HG03442 (cell line): ENCODE results near the gene WNT11.

Experiments used
- ATAC-seq: cut with Tn5 transposase; IDR thresholded peaks from one replicate; pipeline ENCODE4 v1.9.1; 2021; ENCODE audit warnings: mild to moderate bottlenecking, moderate library complexity; ENCODE audit not compliant: unreplicated experiment

The WNT11 gene

DNA sequence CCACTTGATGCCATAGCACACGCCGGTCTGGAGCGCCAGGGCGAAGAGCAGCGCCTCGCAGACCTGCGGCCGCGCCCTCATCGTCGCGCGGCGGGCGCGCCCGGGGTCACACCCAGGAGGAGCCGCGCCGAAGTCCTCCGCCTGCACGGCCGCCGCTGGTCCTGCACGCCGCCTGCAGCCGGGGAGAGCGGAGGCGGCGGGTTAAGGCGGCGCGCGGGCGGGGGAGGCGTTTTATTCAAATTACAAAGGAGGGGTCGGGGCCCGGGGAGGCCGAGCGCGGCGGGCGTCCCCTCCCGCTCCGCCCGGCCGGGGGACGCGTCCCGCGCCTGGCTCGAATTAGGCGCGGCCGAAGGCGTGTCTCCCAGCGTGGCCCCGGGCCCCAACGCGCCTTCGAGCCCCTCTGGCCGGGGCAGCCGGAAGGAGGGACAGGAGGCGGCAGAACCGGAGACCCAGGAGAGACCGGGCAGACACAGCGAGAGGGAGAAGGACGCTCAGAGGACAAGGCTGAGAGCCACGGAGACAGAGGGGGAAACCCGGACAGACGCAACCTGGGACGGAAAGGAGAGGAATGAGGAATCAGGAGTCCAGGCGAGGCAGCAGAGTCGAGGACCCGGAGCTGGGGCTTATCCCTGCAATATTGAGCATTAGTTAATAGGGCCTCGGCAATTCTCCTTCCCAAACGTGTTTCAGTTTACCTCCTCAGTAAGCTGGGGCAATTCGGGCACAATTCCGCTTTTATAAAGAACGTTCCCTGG is at the start of gene WNT11:
WNT11 (minus strand) TSS at position 176 of the 755 bp plus-strand sequence; CDS start at position 81, 95 bp downstream.
- ATAC-seq: no peak

DNA sequence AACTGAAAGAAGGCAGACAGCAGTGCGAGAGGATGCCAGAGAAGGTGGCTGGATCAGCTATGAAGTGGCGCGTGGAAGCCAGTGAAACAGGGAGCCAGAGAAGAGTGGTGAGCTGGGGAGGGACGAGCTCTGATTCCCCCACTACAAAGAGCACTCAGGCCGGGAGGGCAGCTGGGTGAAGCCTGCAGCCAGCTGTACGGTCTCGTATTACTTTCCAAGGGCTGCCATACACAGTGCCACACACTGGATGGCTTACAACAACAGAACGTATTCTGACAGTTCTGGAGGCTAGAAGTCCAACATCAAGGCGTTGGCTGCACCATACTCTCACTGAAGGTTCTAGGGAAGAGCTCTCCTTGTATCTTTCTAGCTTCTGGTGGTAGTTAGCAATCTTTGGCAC is 47.1 kb upstream of the WNT11 start:
- no peak for ATAC-seq

DNA sequence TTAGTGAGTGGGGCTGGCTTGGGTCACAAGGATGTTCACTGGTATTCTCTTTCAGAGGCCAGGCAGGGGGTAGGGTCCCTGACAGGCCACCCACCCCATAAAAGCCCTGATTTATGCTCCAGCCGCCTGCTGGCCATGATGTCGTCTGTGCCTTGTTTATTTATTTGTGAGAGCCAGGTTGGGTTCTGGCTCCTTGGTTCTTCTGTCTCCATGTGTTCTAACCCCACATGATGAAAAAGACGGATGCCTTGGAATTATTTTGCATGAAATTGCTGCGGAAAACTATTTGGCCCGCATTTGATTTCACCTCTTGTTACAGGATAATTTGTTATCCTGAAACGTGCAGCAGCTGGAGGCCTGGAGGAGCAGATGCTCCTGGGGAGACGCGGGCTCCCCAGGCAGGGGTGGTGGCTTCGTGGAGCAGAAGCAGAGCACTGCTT is 46.3 kb upstream of the WNT11 start:
- no peak for ATAC-seq

DNA sequence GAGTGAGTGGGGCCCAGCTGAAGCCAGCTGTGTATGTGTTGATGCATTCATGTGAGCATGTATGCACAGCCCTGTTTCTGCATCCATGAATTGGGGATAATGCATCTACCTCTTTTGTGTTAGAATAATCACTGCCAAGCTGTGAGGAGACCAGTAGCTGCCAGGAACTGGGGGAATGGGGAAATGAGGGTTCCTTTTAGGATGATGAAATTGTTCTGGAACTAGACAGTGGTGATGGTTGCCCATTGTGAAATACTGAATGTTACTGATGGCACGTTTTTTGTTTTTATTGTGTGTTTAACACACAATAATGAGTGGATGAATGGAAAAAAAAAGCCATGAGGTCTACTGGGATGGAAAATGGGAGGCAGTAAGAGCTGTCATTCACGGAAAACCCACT is 45.3 kb upstream of the WNT11 start:
- ATAC-seq: no peak

DNA sequence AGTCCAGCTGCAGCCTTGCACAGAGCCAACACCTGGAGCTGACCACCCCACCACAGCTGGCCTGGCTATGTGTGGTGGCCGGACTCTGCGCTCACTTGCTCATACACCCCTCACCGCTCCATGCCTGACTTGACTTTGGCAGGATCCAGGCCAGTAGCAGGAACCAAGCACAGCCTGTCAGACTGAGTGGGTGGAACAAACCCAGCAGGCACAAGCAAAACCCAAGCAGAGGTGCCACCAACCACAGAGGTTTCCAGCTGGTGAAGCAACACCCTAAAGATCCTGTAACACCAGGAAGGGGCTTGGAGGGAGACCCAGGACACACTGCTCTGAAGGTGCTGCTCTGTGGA is 44.9 kb upstream of the WNT11 start:
- no peak for ATAC-seq

DNA sequence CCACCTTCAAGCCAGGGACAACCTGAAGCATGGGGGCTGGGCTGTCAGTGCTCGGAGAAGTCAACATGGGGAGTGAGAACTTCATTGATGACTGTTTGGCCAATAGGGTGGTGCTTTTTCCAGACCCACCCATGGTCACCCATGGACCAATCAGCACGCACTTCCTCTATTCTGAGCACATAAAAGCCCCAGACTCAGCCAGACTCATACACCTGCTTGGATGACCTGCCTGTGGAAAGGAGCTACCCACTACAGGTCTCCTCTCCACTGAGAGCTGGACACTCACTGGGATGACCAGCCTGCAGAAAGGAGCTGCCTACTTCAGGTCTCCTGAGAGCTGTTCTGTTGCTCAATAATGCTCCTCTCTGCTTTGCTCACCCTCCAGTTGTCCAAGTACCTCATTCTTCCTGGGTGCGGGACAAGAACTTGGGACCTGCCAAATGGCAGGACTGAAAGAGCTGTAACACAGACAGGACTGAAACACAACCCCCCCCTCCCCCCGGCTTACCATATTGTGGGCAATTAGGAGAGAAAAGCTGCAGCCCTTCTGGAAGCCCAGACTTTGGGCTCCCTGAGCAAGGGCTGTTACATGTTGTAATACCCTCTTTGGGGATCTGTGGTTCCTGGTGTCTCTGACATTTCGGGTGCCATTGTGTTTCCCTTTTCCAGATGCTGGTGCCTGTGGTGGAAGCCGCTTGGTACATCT is 44.4 kb upstream of the WNT11 start:
- no peak for ATAC-seq

DNA sequence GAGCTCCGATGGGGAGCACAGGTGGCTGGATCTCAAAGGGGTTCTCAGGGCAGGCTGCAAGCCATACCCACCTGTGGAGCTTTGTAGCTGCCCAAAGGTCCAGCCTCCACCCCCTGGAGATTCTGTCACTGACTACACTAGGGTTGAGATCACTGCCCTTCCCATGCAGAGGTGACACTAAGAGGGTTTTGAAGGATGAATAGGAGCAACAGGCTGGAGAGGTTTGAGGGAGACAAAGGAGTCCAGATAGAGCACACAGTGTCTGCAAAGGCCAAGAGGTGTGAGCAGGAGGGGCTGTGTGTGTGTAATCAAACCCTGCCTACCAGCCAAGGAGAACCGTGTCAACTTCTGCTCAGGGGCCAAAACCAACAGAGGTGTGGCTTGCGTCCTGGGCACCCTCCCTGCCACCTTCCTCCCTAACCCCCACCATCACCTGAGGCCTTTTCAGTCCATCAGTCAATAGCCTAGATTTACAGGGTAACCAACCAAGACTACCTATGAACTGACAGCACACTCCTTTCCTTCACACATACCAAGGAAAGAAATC is 43.0 kb upstream of the WNT11 start:
- no peak for ATAC-seq

DNA sequence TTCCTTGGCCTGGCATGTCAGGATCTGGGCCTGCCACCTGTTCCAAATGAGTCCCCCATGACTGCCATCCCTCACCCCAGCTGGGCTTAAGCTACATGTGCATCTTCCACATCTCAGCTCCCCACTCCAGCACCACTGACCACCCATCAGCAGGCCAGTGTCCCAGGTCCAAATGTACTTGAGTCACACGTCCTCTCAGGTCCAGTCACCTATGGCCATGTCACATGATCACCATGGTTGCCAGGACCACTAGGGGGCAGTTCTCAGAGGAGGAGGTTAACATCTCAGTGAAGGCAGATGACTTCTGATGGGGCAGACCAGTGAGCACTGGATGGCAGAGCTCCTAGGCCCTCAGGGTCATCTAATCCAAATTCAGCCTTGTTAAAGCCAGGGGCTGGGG is 41.9 kb upstream of the WNT11 start:
- no peak for ATAC-seq

DNA sequence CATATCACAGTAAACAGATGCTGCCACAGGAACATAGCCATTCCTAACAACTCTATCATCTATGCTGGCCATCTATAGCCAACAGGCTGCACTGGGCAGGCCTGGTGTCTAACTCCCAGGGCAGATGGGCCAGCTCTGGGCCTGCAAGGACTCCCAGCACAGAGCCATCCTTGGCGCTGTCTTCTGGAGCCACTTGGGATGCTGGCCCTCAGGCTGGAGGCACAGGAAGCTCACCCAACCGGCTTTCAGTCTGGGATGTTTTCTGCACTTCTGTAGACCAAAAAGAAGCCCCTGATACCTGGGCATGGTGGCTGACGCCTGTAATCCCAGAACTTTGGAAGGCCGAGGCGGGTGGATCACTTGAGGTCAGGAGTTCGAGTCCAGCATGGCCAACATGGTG is 40.8 kb upstream of the WNT11 start:
- ATAC-seq: no peak

DNA sequence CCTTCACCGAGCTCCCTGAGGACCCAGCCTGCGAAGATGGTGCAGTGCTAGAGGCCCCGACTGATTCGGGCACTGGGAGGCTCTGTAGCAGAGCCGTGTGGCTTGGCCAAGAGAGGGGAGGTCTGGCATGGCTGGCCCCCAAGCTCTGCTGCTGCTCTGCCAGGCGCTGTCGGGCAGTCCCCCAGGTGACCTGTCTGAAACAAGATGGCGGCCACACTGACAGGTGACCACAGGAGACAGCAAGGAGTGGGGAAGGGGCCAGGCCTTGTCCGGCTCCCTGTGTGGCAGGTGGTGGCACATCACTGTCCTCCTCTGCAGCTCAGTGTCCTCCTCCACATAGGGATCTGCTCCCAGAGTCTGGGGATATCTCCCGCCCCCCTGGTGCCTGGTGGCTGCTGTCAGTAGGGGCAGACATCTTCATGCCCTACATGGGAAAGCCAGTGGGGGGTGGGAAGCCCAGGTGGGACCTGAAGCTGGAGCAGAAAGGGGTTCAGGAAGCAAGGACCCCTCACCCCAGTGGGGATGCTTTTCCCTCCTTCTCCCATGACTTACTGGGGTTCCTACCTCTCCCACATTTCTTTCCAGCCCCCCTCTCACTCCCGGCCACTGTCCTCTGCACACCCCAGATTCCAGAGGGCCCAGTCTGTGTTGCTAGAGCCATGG is 40.1 kb upstream of the WNT11 start:
- no peak for ATAC-seq

DNA sequence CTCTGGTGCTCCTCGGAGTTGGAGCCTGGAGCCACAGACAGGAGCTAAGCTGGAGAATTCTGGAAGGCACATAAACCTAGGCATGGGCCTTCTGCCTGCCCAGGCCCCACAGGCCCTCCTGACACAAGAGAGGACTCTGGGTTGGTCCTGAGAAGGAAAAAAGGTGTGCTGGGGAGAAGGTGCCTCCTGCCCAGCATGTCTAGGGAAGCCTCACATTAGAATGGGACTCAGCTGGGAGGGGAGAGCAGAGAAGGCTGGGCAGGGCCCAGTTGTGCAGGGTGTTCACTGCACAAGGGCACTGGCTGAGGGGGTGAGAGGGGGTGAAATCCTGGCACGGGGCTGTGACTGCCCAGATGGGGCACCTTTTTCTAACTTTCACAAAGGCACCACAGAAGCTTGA is 39.4 kb upstream of the WNT11 start:
- no peak for ATAC-seq

DNA sequence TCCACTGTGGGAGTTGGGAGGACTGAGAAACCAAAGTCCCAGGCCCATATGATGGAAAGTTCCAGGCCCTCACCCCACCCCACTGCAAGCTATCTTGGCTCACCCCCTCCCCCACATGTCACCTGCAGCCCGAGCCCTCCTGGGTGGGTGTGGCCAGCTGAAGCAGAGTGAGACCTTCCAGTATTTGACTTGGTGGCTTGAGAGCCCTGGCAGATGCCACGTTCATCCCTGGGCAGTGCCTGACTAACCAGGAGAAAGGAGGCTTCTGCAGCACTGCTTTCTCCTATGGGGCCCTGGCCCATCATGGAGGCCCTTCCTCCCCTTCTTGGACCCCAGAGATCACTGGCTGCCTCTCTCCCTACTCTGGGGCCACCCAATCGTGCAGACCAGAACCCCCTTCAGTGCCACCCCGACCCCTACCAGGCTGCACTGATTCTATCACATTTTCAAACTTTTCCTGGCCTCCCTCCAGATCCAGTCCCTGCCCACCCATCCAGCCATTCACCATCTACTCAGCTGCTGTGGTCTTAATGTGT is 38.1 kb upstream of the WNT11 start:
- ATAC-seq: no peak

DNA sequence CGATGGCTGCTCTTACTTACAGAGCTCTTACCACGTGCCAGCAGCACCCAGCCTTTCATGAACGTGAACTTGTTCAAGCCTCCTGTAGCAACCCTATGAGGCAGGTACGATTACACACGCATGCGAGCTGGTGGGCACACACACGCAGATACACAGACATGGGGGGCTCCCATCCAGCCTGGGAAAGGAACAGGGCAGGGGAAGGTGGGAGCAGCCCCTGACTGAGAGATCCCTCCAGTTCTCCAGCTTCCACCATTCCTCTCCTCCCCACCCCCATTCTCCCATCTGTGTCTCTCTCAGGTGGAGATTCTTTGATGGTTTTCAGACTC is 37.6 kb upstream of the WNT11 start:
- no peak for ATAC-seq

DNA sequence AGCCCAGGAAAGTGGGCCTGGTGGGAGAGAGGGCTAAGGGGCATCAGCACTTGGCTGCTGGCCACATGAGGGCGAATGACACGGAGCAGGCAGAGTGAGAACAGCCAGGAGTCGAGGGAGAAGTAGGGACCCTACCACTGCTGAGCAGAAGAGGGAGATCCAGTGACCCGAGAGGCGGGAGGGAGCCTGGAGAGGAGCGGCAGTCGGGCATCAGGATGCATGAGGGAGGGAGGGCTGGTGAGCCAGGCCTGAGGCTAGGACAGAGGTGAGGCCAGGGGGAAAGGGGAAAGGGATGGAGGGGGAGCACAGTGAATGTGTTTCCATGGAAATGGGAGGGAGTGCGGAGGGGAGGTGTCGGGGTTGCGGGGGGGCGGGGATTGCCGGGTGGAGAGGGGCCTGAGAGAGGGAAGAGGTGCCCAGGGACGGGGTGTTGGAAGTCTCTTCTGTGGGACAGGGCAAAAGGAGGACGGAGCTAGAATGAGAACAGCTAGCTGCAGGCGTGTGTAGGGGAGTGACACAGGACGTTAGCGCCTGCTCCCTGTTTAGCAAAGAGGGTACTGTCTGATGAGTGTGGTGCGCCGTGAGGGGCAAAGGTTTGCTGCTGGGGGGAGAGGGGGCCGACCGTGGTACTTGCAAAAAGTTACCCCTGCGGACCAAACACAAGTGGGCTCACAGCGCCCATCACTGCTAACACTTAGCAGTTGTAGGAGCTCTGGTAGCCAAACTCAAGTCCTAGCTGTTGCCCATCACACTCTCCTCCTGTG is 37.1 kb upstream of the WNT11 start:
- ATAC-seq: no peak

DNA sequence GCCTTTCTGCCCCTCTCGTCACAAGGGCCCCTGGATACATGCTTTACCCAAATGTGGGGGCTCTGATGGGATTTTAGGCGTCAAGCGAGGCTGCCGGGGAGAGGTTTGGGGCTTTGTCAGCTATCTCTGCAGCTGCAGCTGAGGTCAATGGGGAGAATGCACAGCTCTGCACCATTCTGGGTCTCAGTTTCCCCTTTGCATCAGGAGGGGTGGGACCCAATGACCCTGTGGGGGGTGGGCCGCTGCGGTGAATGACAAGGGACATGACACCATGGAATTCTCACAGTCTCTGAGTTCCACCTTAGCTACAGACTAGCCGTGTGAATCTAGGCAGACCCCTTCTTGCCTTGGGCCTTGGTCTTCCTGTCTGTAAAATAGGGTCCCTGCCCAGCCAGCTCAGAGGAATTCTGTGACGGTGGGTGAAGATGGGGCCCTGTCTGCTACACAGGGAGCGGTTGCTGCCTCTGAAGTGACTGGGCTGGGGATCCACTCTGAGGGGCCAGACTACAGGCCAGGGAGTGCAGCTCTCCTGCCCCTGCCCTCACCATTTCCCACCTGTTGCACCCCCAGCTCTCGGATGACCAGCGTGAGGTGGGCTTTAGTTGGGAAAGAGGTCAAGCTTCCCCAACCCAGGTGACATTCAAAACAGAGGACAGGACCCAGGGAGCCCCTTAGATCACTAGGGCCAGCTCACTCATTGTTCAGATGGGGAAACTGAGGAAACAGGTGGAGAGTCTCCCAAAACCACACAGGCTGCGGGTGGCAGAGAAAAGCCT is 35.9 kb upstream of the WNT11 start:
- no peak for ATAC-seq

DNA sequence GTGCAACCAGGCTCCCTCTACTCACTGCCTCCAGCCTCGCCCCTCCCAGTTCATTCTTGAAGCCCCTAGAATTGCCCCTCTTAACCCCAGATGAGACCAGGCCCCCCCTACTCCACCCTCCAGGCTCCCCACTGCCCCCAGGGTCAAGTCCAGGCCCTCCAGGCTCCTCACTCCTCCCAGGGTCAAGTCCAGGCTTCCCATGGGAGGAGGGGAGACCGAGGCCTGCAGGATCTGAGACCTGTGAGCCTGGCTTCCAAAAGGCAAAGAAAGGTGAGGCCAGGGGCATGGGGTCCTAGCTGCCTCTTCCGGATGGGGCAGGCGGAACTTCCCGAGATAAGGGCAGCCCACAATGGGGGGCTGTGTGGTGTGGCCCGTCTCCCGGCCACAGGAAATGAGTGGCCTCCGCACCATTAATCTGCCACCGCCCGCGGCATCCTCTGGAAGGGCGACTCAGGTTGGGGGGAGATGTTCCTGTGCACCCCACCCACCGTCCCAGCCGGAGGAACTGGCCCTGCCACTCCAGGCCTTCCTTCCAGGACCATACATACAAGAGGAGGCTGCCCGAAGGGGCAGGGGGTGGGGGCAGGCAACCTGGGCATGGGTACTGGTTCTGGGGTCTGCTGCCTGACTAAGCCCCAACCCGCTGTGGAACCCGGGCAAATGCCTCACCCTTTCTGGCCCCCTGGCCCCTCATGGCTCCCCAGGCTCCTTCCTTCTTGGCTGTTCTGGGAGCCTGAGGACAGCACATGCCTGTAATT is 35.1 kb upstream of the WNT11 start:
- ATAC-seq: no peak

DNA sequence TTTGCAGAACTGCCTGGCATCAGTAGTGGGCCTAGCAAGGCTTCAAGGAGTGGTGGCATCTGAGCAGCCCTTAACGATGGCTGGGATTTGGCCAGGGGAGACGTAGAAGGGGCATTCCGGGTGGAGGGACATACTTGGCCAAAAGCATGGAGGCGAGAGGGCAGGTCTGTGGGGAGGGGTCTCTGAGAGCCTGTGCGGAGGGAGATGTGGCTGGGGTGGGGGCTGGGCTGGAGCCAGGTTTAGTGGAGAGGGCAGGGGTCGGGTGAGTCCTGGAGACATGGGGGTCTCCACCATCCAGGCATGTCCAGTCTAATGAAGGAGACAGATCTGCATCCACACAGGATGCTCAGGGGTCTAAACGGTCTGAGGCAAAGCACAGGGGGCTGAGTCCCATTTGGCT is 34.4 kb upstream of the WNT11 start:
- ATAC-seq: no peak

DNA sequence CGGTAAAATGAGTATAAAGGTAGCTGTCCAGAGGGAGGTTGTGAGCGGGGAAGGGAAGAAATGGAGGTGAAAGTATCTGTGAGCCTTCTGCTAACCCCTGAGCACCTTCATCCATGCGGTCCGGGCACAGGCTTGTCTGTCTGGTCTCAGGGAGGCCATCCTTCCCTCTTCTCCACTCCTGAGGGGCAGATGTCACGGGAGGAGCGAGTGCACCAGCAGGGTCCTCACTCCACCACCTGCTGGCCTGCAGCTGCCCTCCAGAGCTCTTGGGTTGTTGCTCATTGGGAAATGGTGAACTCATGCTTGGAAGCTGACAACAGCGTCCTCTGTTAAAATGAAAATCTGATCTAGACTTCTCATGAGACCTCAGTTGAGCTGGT is 33.8 kb upstream of the WNT11 start:
- ATAC-seq: no peak

DNA sequence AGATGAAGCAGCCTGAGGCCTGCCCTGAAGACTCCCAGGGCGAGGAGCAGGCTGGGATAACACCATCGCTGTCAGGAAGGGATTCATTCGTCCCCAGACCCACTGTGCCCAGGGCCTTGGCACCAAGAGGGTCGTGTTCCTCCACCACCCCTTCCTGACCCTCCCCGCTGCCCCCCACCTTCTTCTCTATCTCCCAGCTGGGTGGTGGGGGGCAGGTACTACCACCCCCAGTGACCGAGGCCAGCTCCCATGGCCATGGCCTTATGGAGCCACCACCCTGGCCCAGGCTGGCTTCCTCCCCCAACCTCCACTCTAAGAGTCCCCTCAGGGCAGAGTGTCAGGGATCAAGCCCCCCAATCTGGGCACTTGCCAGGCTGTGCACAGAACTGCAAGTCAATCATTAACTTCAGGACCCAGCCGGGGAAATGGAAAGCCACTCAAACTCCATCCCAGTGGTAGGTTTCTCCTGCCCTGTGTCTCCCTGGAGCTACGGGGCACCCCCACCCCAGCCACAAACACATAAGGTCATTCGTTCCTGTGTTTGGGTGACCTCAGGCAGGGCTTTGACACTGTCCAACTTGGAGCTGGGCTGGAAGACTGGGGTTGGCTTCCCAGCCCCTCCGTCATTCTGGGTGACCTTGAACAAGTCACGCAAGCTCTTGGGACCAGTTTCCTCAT is 33.3 kb upstream of the WNT11 start:
- no peak for ATAC-seq
